ENCODE results near the gene REM2.

REM2 gene

GRCh38 chr14:22872833-22873520 is 10.0 kb upstream of the REM2 start:
- no peak for DNase-seq (ENCODE audit: low read depth)

DNA sequence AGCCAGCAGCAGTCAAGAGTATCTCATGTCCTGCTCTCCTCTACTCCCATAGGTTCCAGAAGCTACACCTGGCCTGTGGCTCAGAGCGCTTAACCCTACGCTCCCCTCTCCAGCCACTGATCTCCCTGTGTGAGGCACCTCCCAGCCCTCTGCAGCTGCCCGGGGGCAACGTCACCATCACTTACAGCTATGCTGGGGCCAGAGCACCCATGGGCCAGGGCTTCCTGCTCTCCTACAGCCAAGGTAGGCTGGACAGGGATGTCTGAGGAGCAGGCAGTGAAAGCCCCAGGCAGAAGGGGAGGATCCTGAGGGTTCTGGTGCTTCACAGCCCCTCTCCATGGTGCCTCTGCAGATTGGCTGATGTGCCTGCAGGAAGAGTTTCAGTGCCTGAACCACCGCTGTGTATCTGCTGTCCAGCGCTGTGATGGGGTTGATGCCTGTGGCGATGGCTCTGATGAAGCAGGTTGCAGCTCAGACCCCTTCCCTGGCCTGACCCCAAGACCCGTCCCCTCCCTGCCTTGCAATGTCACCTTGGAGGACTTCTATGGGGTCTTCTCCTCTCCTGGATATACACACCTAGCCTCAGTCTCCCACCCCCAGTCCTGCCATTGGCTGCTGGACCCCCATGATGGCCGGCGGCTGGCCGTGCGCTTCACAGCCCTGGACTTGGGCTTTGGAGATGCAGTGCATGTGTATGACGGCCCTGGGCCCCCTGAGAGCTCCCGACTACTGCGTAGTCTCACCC is 7.8 kb upstream of the REM2 start:
- DNase-seq (ENCODE audit: low read depth) = no peak

DNA sequence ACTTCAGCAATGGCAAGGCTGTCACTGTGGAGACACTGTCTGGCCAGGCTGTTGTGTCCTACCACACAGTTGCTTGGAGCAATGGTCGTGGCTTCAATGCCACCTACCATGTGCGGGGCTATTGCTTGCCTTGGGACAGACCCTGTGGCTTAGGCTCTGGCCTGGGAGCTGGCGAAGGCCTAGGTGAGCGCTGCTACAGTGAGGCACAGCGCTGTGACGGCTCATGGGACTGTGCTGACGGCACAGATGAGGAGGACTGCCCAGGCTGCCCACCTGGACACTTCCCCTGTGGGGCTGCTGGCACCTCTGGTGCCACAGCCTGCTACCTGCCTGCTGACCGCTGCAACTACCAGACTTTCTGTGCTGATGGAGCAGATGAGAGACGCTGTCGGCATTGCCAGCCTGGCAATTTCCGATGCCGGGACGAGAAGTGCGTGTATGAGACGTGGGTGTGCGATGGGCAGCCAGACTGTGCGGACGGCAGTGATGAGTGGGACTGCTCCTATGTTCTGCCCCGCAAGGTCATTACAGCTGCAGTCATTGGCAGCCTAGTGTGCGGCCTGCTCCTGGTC is 7.2 kb upstream of the REM2 start:
- no peak for DNase-seq (ENCODE audit: low read depth)

GRCh38 chr14:22877000-22877501 is 6.0 kb upstream of the REM2 start:
- no peak for DNase-seq (ENCODE audit: low read depth)

DNA sequence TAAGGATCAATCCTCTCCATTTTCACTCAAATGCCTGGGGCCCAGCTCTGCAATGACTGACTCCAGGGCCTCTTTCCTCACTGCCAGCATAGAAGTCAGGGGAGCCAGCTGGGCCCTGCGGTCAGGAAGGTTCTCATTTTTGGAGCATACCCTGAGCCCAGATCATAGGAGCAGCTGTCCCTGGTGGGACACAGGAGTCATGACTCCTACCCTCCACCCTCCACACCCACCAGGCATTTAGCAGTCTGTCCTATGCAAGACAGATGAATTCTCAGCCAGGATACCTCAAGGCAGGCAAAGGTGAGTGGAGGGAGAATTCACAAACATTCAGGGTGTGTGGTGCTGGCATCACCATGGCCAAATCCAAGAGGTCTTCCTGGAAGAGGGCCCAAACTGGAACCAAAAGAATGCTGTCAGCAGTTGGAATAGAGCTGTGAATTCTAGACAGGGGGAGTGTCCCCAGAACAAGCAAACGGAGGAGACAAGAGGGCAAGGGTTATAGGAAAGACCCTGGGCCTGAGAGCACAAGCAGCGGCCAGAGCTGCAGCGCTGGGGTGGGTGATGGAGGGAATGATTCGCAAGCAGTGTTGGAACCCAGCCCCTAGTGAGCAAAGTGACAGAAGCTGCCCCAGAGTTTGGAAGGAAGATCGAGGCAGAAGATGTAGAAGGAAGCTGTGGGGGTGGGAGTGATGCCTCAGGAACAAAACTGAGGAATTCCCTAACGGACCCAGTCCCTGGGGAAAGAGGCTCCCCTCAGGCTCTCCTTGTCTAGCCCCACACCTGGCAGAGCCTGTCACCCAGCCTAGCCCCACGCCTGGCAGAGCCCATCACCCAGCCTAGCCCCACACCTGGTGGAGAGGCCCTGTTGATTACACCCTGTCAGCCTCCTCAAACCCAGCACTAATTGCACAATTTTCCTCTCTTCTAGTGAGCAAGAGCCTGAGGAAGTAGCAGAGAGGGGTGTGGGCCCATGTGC is 4.5 kb upstream of the REM2 start:
- no peak for DNase-seq (ENCODE audit: low read depth)

- no peak for DNase-seq (ENCODE audit: low read depth)
Observed at GRCh38 chr14:22882064-22882463, 958 bp upstream of the REM2 start.

DNA sequence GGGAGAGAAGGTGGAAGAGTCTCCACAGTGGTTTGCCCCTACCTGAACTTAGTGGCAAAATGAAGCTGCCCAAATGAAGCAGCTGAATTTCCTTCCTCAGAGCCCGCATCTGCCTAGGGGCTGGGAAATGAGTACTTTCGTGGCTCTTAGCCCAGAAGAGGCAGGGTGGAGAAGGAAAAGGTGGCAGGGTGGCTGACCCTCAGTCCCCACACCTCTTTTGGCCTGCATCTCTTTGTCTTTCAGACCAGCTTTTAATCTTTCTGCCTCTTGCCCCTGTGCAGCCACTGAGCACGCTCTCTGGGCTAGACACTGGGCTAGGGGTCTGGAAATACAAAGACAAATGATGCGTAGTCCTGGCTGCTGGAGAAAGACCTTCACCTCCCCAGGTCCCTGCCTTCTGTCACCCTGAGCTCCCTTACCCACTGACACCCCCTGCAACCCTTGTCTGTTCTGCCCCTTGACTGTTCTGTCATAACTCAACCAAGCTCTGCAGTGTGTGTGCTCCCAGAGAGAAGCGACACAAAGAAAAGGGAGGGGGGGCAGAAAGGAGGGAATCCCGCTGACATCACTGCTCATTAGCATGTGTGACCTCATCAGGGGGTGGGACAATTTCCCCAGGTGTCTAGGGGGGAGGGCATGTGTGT is 371 bp upstream of the REM2 start:
- no peak for DNase-seq (ENCODE audit: low read depth)

DNA sequence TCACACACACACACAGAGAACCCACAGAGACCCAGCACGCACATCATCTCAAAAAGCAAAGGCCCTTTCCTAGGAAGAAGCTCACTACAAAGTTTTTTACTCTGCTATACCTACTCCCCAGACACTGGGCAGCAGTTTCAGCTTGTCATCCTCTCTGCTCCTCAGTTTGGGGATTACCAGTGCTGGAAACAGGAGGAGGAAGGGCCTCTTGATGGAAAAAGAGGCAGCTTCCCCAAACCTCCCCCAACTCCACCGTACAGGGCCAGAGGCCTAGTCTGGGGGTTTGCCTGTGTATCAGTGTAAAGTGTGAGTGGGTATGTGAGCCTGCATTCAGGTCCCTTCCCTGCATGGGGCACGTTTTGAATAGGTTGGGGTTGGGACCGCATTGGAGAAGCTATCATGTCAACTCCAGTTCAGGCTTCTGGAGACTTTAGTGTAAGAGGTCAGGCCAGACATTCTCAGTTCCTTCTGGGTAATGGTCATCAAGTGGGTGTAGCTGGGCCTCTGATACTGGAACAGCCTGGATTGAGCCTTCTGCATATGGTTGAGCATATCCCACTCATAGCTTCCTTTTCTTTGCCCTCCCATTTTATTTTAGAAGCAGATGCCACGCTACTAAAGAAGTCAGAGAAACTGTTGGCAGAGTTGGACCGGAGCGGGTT is 1.2 kb downstream of the REM2 start:
- no peak for DNase-seq (ENCODE audit: low read depth)

- DNase-seq (ENCODE audit: low read depth) = no peak
Observed at GRCh38 chr14:22884738-22885523, 1.9 kb downstream of the REM2 start.

- DNase-seq (ENCODE audit: low read depth) = no peak
Observed at GRCh38 chr14:22885975-22886374, 3.0 kb downstream of the REM2 start.

DNA sequence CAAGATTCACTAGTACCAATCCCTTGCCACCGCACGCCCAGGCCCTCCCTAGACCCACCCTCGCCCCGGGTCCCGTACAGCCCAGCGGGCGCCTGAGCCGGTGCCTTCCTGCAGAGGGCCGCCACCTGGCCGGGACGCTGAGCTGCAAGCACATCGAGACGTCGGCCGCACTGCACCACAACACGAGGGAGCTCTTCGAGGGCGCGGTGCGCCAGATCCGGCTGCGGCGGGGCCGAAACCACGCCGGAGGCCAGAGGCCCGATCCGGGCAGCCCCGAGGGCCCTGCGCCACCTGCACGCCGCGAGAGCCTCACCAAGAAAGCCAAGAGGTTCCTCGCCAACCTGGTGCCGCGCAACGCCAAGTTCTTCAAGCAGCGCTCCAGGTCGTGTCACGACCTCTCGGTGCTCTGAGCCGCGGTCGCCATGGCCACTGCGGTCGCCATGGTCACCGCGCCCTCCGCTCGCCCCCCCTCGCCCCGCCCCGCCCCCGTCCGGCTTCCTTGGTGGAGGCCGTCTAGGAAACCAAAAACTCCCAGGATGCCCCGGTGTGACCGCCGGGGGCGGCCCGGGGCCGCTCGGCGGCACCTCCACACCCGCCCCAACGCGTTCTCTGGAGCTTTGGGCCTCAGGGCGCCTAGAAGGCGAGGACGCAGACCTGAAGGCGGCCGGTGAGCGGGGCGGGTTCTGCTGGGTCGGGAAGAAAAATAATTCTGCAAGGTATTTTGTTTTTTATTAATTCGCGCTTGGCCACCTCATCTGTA is 3.7 kb downstream of the REM2 start:
- peak; percentile 64 for DNase-seq (ENCODE audit: low read depth)

DNA sequence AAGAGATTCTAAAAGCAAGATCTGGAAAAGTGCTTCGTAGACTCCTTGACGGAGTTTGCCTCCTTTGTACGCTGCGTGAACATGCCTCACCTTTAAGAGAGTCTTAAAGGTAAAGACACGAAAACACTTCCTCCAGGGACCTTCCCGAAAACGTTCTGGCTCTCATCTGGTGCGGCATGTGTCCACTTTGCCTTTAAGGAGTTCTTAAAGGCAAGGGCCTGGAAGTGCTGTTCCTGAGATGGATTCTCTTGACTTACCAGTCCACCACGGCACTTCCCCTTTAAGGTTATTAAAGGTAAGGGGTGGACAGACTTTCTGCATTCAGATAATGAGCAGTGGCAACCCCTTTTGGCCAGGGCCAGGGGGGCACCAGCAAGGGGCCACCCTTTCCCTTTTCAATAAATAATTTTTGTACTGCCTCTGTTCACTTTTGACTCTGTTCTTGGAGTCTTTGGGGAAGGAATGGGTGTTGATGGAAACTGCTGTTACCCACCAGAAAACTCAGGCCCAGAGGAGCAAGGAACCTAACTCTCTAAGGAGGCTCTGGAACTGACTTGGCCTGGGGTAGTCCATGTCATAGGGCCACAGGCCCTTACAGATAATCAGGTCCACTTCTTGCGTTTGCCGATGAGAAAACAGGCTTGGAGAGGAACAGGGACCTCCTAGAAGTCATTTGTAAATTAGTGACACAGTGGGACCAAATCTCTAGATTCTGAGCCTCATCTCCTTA is 4.4 kb downstream of the REM2 start:
- no peak for DNase-seq (ENCODE audit: low read depth)

GRCh38 chr14:22887990-22888378 is 5.0 kb downstream of the REM2 start:
- DNase-seq (ENCODE audit: low read depth) = no peak

DNA sequence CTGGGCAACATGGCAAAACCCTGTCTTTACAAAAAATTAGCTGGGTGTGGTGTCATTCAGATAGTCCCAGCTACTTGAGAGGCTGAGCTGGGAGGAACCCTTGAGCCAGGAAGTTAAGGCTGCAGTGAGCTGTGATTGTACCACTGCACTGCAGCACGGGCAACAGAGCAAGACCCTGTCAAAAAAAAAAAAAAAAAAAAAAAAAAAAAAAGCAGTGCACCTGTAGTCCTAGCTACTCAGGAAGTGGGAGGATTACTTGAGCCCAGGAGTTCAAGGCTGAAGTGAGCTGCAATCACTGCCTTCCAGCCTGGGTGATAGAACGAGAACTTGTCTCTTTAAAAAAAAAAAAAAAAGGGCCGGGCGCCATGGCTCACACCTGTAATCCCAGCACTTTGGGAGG is 5.6 kb downstream of the REM2 start:
- DNase-seq (ENCODE audit: low read depth) = no peak

DNA sequence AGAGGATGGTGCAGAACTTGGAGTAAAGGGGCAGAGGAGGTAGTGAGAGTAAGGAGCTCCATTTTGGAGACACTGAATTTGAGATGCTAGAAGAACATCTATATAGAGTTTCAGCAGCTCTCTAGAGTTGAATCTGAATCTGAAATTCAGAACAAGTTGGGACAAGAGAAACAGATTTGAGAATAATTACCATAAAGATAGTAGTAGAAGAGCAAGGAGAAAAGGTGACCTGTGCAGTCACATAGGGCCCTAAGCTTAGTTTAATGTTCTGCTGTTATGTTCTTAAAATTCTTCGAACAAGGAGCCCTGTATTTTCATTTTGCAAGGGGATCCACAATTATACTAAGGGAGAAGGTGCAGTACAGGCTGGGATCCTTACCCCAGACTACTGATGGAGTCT is 7.4 kb downstream of the REM2 start:
- no peak for DNase-seq (ENCODE audit: low read depth)

DNA sequence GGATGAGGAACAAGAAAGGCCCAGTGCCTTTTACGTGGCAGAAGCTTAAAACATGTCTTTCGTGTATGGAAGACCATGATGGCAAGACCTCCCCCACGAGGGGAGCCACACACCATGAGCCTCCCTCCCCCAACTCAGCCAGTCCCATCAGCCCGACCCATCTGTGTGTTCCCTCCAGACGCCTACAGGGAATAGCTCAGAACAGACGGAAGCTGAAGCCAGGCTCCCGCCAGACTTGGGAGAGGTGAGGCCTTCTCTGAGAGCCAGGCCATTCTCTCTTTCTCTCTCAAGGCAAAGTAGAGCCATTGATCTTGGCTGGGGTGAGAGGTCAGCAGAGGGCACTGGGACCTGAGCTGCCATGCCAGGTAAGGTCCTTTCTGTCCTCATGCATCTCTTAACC is 9.5 kb downstream of the REM2 start:
- DNase-seq (ENCODE audit: low read depth) = no peak

- no peak for DNase-seq (ENCODE audit: low read depth)
Observed at GRCh38 chr14:22893706-22894105, 10.7 kb downstream of the REM2 start.

DNA sequence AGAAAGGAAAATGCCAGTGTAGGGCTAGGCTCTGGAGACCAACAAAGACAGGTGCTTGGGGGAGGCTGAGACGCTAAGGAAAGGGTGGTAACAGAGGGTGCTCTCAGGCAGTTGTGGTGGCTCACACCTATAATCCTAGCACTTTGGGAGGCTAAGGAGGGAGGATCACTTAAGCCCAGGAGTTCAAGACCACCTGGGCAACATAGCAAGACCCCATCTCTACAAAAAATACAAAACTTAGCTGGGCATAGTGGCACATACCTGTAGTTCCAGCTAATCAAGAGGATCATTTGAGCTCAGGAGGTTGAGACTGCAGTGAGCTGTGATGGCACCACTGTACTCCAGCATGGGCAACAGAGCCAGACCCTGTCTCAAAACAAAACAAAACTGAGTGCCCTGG is 12.4 kb downstream of the REM2 start:
- DNase-seq (ENCODE audit: low read depth) = no peak

GRCh38 chr14:22896356-22896755 is 13.3 kb downstream of the REM2 start:
- DNase-seq (ENCODE audit: low read depth) = no peak

Measured in activated T-cell treated with anti-CD3 and anti-CD28 coated beads for 48 hours (primary cell).